ENCODE results near the gene ZFAND4.
"Not testable (repeated sequence)": the region's sequence is repeated elsewhere in the genome, so short reads cannot be mapped to it uniquely, and the experiment has no call there.

The ZFAND4 gene

GRCh38 chr10:45575032-45575761, 97.4 kb downstream of the ZFAND4 start:
- in situ Hi-C loops (cut with MboI; ENCODE audit: low sequenced_read_pairs); H3K4me1 ChIP-seq; H3K27me3 ChIP-seq (ENCODE audit: low read depth); H3K4me3 ChIP-seq; H3K36me3 ChIP-seq (replicated peaks); H3K9me3 ChIP-seq: not testable (repeated sequence)
- peak; percentile 16 to 23 for DNase-seq (ENCODE audit: low spot score in 2 of 2)

- Histone ChIP-seq H3K36me3 (replicated peaks) (no peaks in the 10 kb centered on the region), H3K27me3 (ENCODE audit: low read depth) (no peaks in the 10 kb centered on the region), H3K4me3 (no peak overlapping the region), H3K4me1 (no peaks in the 10 kb centered on the region), H3K9me3 (no peaks in the 10 kb centered on the region)
- no peak for DNase-seq (ENCODE audit: low spot score in 2 of 2)
- in situ Hi-C loops (cut with MboI; ENCODE audit: low sequenced_read_pairs) = no loop called here
These were observed 103.1 kb downstream of the ZFAND4 start for GRCh38 chr10:45569471-45569870.

- Histone ChIP-seq H3K9me3 (no peaks in the 10 kb centered on the region), H3K4me1 (no peaks in the 10 kb centered on the region; the same call in 1 of the 2 replicates), H3K36me3 (replicated peaks) (no peaks in the 10 kb centered on the region), H3K4me3 (no peak overlapping the region), H3K27me3 (ENCODE audit: low read depth) (no peaks in the 10 kb centered on the region)
- DNase-seq (ENCODE audit: low spot score in 2 of 2) = no peak
- in situ Hi-C loops (cut with MboI; ENCODE audit: low sequenced_read_pairs) = no loop called here
These were observed 106.2 kb downstream of the ZFAND4 start for GRCh38 chr10:45566415-45566814.

All from HAP-1 (cell line).